NCI-H446 (cell line): ENCODE measurements around the gene CDC25B.

Experiments
- DNase-seq, 2 experiments: peaks; one replicate each; lab custom pipeline; 2025; lab: John Stamatoyannopoulos, UW

CDC25B gene

GRCh38 chr20:3795511-3796468 is at the start of gene CDC25B:
Gene CDC25B (plus strand): TSS chr20:3796310. CDS start chr20:3796532, 222 bp downstream.
- DNase-seq: peak; percentile 83 to 93

GRCh38 chr20:3747471-3747870 is 48.6 kb upstream of the CDC25B start:
- no peak for DNase-seq

DNA sequence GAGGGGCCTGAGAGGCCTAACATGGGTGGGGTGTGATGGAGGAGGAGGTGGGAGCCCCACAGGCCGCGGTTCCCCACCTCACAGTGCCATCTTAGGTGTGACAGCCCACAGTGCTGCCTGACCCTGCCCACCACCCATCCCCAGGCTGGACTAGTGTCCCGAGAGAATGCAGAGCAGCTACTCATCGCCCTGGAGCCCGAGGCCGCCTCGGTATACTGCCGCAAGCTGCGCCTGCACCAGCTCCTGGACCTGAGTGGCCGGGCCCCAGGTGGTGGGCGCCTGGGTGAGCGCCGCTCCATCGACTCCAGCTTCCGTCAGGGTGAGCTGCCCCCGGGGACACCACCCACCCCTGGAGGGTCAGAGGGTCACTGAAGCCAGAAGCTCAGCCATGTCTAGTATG is 48.0 kb upstream of the CDC25B start:
- DNase-seq: no peak

DNA sequence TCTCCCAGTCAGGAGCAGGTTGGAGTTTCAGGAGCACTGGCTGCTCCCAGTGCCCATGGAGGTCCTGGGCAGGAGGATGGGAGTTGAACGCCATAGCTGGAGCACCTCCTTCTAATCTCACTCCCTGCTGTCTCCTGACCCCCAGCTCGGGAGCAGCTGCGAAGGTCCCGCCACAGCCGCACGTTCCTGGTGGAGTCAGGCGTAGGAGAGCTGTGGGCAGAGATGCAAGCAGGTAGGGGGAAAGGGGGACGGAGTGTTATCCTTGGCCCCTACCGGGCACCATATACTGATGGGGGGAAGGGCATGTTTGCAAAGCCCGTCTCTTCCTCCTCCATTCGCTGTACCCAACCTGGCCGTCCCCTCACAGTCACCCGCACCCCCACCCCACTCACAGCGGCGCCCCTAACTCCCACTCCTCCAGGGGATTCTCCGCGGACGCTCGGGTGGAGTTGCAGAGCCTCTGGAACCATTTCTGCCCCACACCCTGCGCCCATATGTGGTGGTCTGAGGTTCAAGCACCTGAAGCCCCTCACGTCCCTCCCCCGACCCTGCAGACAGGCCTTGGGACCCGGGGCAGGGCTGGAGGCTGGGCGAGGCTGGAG is 46.9 kb upstream of the CDC25B start:
- no peak for DNase-seq

DNA sequence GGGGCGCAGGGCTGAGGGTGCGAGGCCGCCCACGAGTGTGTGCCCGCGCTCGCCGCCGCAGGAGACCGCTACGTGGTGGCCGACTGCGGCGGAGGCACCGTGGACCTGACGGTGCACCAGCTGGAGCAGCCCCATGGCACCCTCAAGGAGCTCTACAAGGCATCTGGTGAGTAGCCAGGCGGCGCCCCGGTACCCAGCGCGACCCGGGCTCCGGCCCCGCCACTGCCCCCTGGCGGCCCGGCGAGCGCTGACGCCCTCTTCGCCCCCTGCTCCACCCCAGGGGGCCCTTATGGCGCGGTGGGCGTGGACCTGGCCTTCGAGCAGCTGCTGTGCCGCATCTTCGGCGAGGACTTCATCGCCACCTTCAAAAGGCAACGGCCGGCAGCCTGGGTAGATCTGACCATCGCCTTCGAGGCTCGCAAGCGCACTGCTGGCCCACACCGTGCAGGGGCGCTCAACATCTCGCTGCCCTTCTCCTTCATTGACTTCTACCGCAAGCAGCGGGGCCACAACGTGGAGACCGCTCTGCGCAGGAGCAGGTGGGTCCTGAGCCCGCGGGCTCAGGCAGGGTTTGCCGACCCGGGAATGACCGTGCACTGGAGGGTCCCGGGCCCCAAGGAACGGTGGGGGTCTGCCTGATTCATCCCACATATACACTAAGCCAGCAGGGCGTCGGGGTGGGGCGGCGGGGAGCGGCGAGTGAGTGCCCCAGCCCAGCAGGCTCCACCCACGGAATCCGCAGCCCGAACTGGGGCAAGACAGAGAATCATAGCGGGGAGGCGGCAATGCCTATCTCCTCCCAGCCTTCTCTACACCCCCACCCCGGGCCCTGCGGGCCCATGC is 46.2 kb upstream of the CDC25B start:
- DNase-seq: peak; percentile 47 to 79

- DNase-seq: no peak
Observed at GRCh38 chr20:3751305-3751674, 44.8 kb upstream of the CDC25B start.

DNA sequence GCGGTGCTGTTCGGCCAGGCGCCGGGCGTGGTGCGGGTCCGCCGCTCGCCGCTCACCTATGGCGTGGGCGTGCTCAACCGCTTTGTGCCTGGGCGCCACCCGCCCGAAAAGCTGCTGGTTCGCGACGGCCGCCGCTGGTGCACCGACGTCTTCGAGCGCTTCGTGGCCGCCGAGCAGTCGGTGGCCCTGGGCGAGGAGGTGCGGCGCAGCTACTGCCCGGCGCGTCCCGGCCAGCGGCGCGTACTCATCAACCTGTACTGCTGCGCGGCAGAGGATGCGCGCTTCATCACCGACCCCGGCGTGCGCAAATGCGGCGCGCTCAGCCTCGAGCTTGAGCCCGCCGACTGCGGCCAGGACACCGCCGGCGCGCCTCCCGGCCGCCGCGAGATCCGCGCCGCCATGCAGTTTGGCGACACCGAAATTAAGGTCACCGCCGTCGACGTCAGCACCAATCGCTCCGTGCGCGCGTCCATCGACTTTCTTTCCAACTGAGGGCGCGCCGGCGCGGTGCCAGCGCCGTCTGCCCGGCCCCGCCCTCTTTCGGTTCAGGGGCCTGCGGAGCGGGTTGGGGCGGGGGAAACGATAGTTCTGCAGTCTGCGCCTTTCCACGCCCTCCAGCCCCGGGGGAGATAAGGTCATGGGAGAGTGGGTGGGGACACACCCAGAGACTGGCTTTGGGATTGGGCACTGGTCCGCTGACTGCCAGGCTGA is 44.3 kb upstream of the CDC25B start:
- DNase-seq: no peak

- no peak for DNase-seq
Observed at GRCh38 chr20:3752386-3752759, 43.7 kb upstream of the CDC25B start.

- DNase-seq: peak; percentile 22 to 55
Observed at GRCh38 chr20:3753098-3753497, 43.0 kb upstream of the CDC25B start.

- DNase-seq: no peak
Observed at GRCh38 chr20:3753501-3754275, 42.4 kb upstream of the CDC25B start.

- DNase-seq: no peak
Observed at GRCh38 chr20:3754276-3754630, 41.9 kb upstream of the CDC25B start.

GRCh38 chr20:3755269-3755668 is 40.8 kb upstream of the CDC25B start:
- DNase-seq: no peak

DNA sequence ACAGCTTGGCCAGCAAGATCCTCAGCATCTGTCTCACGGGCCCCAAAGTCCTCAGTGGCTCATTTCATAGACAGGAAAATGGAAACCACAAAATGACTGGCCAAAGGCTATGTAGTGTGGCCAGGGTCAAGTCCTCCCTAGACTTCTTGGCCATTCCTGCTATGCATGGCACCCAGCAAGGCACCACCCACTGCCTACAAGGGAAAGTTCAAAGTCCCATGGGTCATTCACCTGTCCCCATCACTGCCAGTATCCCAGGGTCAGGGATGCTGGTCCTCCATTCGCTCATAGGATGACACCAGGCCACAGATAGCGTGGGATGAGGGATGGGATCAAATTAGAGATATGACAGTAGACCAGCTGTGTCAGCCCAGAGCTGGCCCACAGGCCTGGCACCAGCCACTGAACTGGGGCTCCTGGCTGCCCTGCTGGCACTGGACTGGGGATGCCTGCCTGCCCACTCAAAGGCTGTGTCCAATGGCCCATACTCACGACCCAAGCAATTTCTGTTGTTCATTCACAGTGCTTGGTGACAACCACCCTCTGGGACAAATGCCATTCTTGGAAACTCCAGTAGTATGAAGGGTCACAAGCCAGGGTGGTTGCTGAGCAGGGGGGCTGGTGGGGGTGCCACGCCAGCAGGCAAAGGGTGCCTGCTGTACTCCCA is 40.2 kb upstream of the CDC25B start:
- DNase-seq: no peak

GRCh38 chr20:3757268-3757667 is 38.8 kb upstream of the CDC25B start:
- no peak for DNase-seq

- no peak for DNase-seq
Observed at GRCh38 chr20:3758566-3758965, 37.5 kb upstream of the CDC25B start.

DNA sequence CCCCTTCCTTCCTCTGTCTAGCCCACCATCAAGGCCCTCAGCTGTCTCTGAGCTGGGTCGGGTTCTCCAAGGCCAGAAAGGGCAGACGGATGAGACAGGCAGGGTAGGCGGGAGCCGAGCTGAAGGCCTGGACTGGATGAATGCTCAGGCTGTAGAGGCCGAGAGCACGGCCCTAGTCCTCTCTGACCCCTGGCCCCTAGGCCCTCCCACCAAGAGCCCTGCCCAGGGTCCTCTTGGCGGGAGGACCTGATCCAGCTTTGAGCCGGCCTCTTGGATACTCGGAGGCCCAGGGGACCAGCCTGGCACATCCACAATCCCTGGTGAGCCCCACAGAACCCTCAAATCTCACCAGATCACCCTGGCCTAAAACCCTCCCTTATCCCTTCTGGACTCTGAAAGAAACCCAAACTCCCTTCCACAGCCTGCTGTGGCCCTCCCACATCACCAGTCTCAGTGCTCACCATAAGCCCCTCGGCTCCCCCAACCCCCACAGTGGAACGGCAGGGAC is 36.7 kb upstream of the CDC25B start:
- DNase-seq: no peak

DNA sequence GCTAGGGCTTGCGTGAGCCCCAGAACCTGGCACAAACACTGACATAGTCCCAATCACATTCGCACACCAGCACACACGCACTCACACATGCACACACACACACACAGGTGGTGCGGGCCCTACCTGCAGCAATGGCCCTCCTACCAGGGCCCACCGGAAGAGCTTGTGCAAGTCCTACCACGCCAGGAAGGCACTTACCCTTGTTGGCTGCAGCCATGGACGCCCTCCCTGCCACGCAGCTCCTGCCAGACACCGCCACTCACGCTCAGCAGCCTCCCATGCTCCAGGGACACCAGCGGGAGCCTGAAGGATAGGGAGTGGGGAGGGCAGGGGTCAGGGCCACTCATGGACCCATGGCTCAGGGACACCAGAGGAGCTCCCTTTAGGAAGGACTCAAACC is 36.2 kb upstream of the CDC25B start:
- no peak for DNase-seq

- DNase-seq: no peak
Observed at GRCh38 chr20:3760655-3761348, 35.3 kb upstream of the CDC25B start.

- DNase-seq: no peak
Observed at GRCh38 chr20:3763671-3764601, 32.2 kb upstream of the CDC25B start.
